RPMI8226 (cell line): Measurements from ENCODE around the gene GABRG3.
A peak's percentile ranks its signal among the peaks of the same experiment; 100 is the strongest.

Experiments used
- DNase-seq: peaks from one replicate; pipeline ENCODE4 v3.0.0-alpha.2; 2015

The GABRG3 gene

DNA sequence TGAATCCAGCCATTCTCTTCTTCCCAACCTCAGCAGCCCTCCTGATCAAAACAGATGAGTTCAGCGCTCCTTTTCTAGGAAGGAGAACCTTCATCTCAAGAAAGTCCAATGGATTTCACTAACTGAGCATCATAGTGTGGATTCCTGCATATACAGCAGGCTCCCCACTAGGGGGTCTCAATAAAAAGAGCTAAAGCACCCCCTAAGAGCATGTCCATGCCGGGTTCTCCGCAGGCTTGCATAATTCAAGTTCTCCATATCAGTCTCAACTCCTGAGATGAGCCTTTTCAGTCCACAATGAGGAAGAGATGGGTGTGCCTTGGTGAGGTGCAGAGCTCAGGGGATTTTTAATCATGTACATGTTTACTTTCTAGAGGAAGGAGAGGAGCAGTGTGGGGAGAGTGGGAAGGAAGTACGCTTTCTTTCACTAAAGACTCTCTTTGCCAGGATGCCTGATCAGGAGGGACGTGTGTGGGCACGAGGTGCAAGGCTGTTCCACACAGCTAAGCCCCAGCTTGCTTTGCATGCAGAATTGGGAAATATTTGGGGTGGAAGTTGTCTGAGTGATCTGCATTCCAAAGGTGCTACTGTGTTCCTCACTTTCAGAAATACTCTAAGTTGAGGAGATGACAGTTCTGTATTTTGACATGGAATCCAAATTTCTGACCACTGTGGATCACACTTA lies 564.6 kb downstream of the GABRG3 start:
- no peak for DNase-seq

DNA sequence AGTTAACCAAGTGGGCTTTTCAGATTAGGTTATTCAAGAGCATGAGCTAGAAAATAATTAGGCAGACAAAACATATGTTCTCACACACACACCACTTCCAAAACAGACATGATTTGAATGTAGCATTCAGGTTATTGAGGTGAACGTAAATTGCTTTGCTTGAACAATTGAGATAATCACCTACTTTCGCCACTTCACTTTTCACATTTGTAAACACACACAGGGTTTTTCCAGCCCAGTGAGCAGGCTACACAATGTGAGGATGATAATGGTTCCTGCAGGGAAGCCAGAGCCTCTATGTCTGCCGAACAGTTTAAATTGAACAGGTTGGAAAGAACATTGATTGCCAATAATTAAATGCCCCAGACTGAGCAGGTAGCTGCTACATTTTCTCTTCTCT lies 567.3 kb downstream of the GABRG3 start:
- no peak for DNase-seq

DNA sequence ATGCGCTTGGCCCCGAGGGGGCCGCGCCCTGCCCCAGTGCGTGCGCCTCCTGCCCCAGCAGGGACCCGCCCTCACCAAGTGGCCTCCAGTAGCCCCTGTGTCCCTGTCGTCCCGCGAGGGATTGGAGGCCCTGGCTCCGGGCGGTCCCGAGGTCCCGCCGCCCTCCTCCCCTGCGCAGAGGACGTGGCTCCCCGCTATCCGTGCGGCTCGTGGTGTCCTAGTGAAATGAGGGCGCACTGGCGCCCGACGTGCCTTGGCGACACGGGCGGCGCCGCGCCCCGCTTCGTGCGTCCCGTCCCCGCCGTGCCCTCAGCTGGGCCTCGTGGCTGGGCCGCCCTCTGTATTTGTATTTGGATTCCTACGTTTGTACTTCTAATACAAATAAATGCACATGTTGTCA lies 570.6 kb downstream of the GABRG3 start:
- no peak for DNase-seq

DNA sequence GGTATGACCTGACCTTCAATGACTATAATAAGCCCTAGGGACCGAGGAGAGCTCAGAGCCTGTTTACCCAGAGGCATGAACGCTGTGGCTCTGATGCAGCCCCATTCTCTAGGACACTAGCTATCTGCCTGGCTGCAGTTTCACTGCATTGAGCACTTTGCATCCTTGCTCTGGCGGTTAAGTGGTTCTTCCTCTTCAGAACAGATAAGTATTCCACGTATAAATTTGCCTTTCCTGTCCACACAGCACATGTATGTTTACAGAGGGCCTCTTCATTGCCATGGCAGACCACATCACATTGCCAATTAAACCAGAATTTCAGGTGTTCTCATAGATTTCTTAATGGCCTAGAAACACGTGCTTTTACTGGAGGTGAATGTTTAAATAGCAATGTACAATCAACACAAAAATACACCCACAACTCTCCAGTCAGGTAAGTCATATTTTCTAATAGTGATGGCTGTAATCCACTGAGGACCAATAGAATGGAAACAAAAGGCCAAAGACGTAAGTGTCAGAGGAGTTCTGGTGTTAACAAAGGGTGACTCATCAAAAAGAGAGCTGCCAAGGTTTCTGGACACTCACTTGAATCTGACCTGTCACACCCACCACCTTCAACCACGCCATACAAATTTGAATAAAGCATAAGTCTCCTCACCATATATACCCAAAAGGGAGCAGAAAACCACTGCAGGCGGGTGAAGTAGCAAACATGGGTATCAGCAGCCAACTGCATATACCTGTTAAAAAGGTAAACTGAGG lies 574.7 kb downstream of the GABRG3 start:
- no peak for DNase-seq

DNA sequence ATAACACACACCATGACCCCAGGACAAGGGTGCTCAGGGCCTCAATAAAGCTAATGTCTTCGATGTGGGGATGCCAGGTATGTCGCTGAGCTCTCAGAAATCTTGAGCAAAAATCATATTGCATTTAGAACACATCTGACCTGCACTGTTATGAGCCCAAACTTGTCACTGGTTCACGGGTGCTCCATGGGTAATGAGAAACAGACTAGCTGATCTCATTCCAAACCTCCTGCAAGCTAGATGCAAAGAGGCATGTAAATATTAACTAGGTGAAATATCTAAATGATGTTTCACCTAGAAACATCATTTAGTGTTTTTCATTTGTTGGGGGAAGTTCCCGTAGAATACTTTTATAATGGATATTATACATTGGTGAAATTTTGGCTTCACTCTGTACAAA lies 578.8 kb downstream of the GABRG3 start:
- DNase-seq: no peak

DNA sequence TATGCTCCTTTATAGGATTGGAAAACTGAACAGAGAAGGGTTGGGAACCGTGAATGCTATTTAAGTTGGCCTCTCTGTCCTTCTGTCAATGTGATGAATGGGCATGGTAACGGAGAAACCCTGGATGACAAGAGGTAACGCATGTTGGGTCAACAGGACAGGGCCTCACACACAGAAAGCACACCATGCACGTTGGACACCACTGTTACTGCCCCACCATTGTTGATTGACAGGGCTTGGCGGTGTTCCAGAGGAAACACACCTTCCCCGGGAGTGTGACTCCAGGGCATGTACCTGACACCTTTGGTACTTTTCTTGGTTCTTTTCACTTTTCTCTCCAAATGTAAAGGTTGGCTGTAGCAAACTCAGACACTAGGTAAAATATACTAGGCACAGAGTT lies 579.7 kb downstream of the GABRG3 start:
- no peak for DNase-seq

DNA sequence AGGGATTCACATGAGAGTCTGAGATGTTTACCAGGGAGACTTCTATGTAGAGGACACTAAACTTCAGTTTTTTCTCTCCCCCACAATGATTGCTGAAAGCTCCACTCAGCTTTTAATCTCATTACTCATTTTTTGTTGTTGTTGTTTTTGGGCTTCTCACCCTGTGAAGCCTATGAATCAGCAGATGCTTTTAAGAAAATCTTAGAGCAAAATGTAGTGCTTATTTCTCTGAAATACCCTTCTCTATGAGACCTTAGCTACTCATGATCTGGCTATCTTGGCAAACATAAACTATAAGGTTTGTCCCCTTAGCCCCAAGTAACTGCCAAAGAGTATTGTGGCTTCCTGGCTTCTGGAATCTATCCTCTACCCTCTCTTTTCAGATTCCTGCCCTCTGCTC lies 590.8 kb downstream of the GABRG3 start:
- no peak for DNase-seq

DNA sequence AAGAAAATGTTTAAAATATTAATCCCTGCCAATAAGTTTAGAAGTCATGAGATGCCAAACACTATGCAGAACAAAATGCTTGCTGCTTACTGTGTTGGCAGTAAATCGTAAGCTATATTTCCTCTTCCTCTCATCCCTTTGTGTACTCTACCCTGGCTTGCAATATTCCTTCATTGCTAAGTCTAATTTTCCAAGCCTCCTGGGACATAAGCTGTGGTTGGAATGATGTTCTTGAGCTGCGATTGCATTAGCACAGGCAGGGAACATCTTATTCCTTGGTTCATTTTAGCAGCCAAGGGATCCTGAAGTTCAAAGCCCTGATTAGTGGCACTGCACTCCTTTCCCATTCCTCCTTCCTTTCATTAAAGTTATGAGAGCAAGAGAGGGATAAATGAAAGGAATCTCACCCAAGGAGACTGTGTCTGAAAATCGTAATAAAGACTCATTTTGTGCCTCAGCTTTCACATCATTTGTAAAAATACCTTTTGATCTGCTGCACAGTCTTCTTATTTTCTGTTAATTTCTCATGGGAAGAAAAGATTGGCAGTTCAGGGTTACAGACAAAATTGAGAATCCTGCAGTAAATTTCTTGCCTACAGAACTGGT lies 592.9 kb downstream of the GABRG3 start:
- DNase-seq: no peak

DNA sequence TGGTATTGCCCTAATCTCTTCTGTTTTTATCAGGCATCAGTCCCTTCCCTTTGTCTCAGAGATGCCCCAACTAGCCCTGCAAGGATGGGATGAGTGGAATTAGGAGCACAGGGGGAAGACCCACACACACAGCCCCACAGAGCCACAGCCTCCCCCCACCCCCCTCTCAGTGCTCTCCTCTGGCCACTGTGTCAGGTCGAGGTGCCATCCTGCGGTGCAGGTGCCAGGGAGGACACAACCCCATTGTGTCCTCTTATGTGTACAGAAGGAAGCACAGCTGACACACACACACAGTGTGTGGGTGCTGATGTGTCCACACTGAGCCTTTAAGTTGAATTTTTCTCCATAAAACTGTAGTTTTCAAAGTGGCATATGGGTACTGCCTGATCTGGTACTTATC lies 593.7 kb downstream of the GABRG3 start:
- no peak for DNase-seq

DNA sequence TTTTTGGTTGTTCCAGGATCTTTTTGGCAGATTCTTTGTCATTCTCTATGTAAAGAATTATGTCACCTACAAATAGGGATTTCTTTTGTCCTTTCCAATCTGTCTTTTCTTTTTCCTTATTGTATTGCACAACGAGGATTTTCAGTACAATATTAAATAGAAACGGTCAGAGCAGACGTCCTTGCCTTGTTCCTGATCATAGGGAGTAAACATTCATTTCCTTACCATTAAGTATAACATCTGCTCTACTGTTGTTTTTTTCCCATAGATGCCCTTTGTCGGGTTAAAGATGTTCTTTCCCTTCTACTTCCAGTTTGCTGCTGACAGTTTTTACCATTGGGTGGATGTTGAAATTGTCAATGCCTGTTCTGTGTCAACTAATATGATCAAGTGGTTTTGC lies 599.8 kb downstream of the GABRG3 start:
- DNase-seq: no peak

DNA sequence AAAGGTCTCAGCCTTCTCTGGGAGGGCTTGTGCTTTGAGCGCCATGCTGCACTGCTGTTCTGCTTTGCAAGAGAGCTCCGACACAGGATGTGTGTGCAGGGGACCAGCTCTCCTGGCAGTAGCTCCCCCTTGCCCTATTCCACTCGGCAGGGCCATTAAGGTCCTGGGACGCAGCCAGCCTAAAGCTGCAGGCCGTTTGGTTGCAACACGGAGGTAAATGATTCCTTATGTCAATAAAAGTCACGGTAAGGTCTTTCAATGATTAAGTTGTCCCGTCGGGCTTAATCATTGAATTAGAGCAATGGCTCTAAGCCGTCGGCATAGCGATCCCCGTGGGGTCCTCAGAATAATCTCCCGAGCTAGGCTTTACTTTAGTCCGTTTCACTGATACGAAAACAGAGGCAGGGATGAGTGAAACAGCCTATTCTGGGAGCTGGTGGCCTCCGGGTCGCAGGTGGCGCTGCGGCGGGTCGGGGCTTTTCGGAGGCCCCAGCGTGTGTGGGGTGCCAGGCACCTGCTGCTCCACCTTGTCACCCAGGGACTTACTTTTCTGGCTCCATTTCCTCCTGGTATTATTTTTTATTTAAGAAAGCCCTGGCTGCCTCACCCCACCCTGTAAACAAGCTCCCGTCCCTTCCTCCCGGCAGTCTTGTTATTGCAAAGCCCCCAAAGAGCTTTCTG lies 603.0 kb downstream of the GABRG3 start:
- DNase-seq: no peak

DNA sequence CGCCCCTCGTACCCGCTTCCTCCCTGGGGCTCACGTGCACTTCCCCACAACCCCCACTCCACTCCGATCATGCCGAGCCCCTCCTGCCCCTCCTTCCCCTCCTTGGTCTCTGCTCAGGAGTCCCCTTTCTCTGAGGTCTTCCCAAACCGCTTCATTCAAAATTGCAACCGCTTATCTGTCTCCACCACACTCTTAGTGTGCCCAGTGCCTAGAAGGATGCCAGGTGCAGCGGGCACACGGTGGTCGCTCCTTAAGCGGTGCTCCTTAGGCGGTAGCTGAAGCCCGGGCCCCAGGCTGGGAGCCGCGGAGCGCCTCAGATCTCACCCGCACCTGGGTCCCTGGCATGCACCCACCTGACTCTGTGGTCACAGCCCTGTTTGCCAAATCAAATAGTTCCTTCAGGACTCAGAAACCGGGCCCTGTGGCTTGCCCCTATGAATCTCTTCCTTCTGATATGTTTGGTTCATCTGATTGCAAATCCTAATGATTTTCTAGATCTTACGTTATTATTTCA lies 603.6 kb downstream of the GABRG3 start:
- DNase-seq: peak; percentile 11

DNA sequence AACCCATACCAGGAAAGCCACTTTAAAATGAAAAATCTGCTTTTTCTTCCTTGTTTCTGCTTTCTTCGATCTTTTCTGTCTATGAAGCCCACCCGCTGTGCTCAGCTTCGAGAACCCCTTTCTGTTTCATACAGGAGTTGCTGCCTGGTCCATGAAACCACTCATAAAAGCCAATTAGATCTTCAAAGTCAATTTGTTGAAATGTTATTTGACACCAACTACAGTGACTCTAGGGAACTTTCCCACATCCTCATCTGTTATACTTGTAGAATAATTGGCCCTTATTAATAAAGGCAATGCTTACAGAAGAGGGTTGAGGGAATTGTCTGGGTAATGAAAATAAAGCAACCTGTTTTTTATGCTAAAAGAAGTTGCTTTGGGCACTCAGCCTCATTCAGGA lies 604.5 kb downstream of the GABRG3 start:
- no peak for DNase-seq

DNA sequence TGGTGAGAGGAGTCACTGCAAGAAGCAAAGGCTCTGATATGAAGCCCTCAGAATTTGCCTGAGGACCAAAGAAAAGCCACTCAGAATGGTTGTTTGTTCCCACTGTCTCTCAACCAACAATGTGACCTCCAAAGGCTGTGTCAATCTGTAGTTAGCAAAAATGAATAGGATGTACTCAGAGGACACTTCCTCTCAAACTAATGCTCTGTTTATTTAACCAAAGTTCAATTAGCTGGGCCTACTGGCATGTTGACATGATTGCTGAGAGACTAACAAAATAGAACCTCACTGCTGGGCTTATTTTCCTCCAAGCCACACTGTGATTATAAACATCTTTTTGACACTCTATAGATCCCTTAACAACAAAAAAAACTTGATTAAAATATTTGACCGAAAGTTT lies 605.6 kb downstream of the GABRG3 start:
- no peak for DNase-seq

DNA sequence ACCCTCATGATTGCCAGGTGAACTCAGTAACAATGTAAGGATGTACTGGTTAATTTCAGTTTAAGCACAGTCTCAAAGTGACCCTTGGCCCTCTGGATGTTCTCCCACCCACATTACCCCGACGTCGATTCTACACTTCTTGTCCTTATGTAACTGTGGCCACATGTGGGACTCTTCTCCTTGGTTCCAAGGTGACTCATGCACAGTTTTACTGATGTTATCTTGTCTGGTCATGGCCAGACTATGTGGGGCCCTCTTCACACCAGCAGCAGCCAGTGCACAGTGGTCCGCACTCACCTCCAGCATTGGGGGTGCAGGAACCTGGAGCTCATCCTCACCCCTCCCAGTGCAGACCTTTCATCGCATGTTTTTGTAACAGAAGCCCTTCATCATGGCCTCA lies 608.8 kb downstream of the GABRG3 start:
- no peak for DNase-seq

DNA sequence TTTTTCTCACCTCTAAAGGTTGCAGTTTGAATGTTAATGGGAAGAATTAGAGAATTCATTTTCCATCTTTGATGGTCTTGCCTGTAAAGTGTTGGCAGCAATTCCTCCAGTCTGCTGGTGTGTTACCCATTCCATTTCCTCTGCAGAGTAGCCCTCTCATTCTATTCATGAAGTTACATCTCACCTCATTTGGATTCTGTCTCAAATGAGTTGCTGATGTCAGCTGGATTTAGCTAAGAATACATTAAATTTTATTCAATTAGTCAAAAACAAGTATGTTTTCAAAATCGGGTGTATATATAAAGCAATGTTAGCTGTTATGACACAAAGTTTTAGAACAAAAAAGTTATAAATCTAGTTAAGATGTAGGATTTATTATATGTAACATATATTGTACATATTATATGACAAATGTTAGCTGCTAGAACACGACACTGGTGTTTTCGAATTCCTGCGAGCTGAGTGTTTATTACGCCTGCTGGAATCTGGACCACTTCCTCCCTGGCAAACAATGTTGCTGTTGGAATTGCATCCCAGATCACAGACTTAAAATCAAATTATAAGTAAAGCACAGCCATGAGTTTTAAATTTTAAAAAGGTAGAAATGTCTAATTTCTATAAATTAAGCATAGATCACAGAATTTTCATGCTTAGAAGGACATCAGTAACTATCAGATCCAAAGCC lies 611.9 kb downstream of the GABRG3 start:
- DNase-seq: no peak

DNA sequence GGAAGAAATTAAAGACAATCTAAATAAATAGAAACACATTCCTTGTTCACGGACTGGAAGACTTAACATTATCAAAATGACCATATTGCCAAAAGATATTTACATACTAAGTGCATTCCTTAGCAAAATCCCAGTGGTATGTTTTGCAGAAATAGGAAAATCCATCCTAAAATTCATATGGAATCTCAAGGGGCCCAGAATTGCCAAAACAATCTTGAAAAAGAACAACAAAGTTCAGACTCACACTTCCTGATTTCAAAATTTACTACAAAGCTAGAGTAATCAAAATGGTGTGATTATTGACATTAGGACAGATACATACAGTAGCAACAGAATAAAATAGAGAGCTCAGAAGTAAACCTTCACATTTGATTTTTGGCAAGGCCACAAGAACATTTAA lies 612.7 kb downstream of the GABRG3 start:
- DNase-seq: no peak

DNA sequence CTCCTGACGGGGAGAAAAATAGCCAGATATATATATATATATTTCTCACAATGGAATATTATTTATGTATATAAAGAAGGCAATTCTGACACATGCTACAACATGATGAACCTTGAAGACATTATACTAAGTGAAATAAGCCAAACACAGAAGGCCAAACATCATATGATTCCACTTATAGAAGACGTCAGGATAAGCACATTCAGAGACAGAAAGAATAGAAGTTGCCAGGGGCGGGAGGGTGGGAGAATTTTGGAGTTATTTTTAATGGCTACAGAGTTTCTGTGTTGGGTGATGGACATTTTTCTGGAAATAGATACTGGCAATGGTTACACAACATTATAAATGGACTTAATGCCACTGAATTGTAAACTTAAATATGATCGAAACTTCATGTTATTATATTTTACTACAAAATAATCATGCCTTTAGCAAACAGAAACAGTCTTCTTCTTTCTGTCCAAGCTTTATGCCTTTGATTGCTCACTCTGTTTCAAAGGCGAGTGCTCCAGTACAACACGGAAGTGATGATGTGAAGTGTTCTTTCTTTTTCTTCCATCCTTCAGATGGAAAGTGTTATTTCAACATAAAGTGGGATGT lies 614.2 kb downstream of the GABRG3 start:
- DNase-seq: no peak

DNA sequence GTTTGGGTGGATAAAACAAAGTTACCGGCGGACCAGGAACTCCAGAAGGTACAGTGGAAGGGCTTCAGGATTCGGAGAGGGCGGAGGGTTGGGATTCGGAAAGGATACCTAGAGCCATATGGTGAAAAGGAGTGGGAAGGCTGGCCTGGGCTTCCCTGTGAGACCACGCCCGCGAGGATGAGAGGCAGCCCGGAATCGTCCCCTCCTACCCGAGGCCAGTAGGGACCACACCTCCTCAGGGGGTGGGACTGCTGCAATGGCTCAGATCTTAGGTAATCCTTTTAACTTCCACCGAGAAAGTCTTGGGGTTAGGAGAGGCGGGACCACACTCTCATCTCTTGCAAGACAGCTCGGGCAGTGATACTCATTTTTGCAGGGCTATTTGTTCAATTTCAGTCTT lies 616.8 kb downstream of the GABRG3 start:
- DNase-seq: peak; percentile 24

DNA sequence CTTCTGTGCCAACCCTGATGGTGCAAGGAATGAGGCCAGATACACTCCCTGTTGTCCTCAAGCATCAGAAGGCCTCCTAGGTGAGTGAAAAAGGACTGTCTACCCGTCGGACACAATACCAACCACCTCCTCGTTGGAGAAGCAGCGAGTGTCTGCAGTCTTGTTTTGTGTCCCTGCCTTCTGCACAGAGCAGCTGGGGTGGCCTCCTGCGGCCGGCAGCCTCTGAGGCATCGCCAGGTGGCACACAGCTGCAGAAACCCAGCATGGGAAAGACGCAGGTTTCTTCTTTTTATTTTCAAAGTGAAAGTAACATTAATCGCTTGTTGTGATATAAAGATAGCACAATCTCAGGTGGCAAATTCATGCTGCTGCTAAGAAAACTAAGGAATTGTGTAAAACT lies 618.3 kb downstream of the GABRG3 start:
- peak; percentile 67 for DNase-seq

DNA sequence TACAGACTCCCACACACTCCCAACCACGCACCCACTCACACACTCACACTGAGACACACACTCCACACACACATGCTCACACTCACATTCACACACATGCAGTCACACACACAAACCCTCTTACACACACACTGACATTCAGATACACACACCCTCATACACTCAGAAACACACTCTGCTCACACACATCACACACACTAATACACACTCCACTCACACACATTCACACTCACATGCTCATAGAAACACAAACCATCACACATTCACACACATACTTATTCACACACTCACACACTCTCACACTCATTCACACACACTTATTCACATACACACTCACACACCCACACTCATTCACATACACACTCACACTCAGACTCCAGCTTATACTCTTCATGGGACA lies 618.8 kb downstream of the GABRG3 start:
- no peak for DNase-seq
